GM12878 (cell line): Measurements from ENCODE around the gene CFAP54. TPM values are rescaled to one million over a fixed set of nuclear protein-coding genes. Genes with fewer than 3 reads are reported as not detected.

ENCODE experiments used
- ATAC-seq: fragments of 200-7000 bp; cut with Tn5 transposase; 3 replicates; pipeline ENCODE4 v1.9.1; 2020; ENCODE audit warnings: mild to moderate bottlenecking, moderate library complexity
- BruUV-seq: library from RNA; stranded (reverse); fragments of 400-500 nt; replicated peaks from 2 replicates; lab custom pipeline; 2021; lab: Mats Ljungman, UMichigan
- CTCF ChIA-PET: fragments of 300-600 bp; sonication (Branson Sonifier 250); formaldehyde crosslinking; extraction: SDS; loops from one replicate; lab custom pipeline; 2021; ENCODE audit warnings: inconsistent platforms; lab: Yijun Ruan, JAX
- POLR2A ChIA-PET: fragments of 350-600 bp; formaldehyde crosslinking; extraction: SDS; loops from one replicate; lab custom pipeline; 2021; ENCODE audit warnings: inconsistent platforms; lab: Charles Lee
- RAD21 ChIA-PET: fragments of 300-600 bp; sonication (Branson Sonifier 250); formaldehyde crosslinking; loops from one replicate; lab custom pipeline; 2023; ENCODE audit warnings: antibody characterized with exemption; ENCODE audit not compliant: unreplicated experiment; lab: Charles Lee
- SMC1A ChIA-PET: fragments of 300-600 bp; sonication (Branson Sonifier 250); formaldehyde crosslinking; loops from one replicate; lab custom pipeline; 2023; ENCODE audit not compliant: unreplicated experiment, uncharacterized antibody; lab: Charles Lee
- DNase-seq: peaks from one replicate; pipeline ENCODE4 v3.0.0-alpha.2; 2011; ENCODE audit warnings: low read depth, low spot score
- FAIRE-seq: peaks from 3 replicates; lab custom pipeline; 2011; peaks lifted over from hg19 to GRCh38; lab: Jason Lieb, UNC
- H2AFZ ChIP-seq: 2 replicates; pipeline ENCODE4 v1.6.0; 2011; ENCODE audit warnings: low read depth, low read length, control low read depth; ENCODE audit not compliant: control insufficient read depth
- H3K27ac ChIP-seq: 2 replicates; pipeline ENCODE4 v1.5.1; 2011; ENCODE audit warnings: control low read depth; ENCODE audit not compliant: control insufficient read depth, insufficient read depth
- H3K27me3 ChIP-seq, 2 experiments: replicated peaks in 1 of 2; 2 replicates each; pipeline versions ENCODE4 v1.6.0 to v1.6.1; 2011; ENCODE audit warnings: low read length in 1 of 2; ENCODE audit not compliant: control insufficient read depth in 2 of 2, insufficient read depth in 2 of 2
- H3K36me3 ChIP-seq, 2 experiments: 2 replicates each; pipeline ENCODE4 v1.5.1; 2011; ENCODE audit warnings: low read length in 1 of 2; ENCODE audit not compliant: control insufficient read depth in 2 of 2, insufficient read depth in 2 of 2
- H3K4me1 ChIP-seq: 2 replicates; pipeline ENCODE4 v1.6.1; 2011; ENCODE audit warnings: mild to moderate bottlenecking, low read length, moderate library complexity, mixed read lengths; ENCODE audit not compliant: control insufficient read depth, insufficient read depth
- H3K4me2 ChIP-seq: 2 replicates; pipeline ENCODE4 v1.6.0; 2011; ENCODE audit warnings: control low read depth; ENCODE audit not compliant: control insufficient read depth, insufficient read depth
- H3K4me3 ChIP-seq: fragments of 200-600 bp; sonication (generic); 2 replicates; pipeline ENCODE4 v1.5.1; 2016
- H3K79me2 ChIP-seq: 2 replicates; pipeline ENCODE4 v1.6.0; 2011; ENCODE audit warnings: low read length; ENCODE audit not compliant: control insufficient read depth, insufficient read depth
- H3K9ac ChIP-seq: 2 replicates; pipeline ENCODE4 v1.8.0; 2011; ENCODE audit warnings: low read length, control low read depth, mixed read lengths; ENCODE audit not compliant: control insufficient read depth, insufficient read depth
- H3K9me3 ChIP-seq: replicated peaks from 3 replicates; pipeline ENCODE4 v1.5.1; 2011; ENCODE audit warnings: mild to moderate bottlenecking, low read length; ENCODE audit not compliant: control insufficient read depth, insufficient read depth
- H4K20me1 ChIP-seq: 2 replicates; pipeline ENCODE4 v1.6.0; 2011; ENCODE audit not compliant: control insufficient read depth, insufficient read depth
- BHLHE40 ChIP-seq, 2 experiments: fragments of 450-650 bp in 1 of 2; IDR thresholded peaks; 2 replicates each; pipeline ENCODE4 v1.6.1; 2011 to 2017; ENCODE audit warnings: low read depth in 2 of 2, borderline replicate concordance in 1 of 2, improper control_type of control experiment in 1 of 2, low read length in 1 of 2, mild to moderate bottlenecking in 1 of 2
- EED ChIP-seq: sonication (generic); IDR thresholded peaks from 2 replicates; pipeline ENCODE4 v1.6.1; 2016; ENCODE audit warnings: antibody characterized with exemption, low read depth
- ESRRA ChIP-seq: IDR thresholded peaks from 2 replicates; pipeline ENCODE4 v1.6.1; 2012; ENCODE audit warnings: mild to moderate bottlenecking, low read length, improper control_type of control experiment
- EZH2 ChIP-seq: IDR thresholded peaks from 2 replicates; pipeline ENCODE4 v1.6.1; 2012; ENCODE audit warnings: low read depth, mild to moderate bottlenecking, control low read depth, inconsistent platforms, low read length, borderline replicate concordance; ENCODE audit not compliant: control insufficient read depth
- JUND ChIP-seq: IDR thresholded peaks from 2 replicates; pipeline ENCODE4 v1.6.1; 2012; ENCODE audit warnings: low read depth, mild to moderate bottlenecking, low read length, improper control_type of control experiment, moderate library complexity
- LARP7 ChIP-seq: fragments of 450-650 bp; IDR thresholded peaks from 2 replicates; pipeline ENCODE4 v1.6.1; 2017; ENCODE audit warnings: mild to moderate bottlenecking
- NR2C1 ChIP-seq: fragments of 450-650 bp; IDR thresholded peaks from 2 replicates; pipeline ENCODE4 v1.6.1; 2017; ENCODE audit warnings: antibody characterized with exemption, mild to moderate bottlenecking, moderate library complexity
- SMARCA5 ChIP-seq: fragments of 450-650 bp; IDR thresholded peaks from 2 replicates; pipeline ENCODE4 v1.6.1; 2017; ENCODE audit warnings: mild to moderate bottlenecking
- SREBF2 ChIP-seq: IDR thresholded peaks from 2 replicates; pipeline ENCODE4 v1.6.1; 2012; ENCODE audit warnings: mild to moderate bottlenecking, low read length
- ZNF622 ChIP-seq: fragments of 450-650 bp; IDR thresholded peaks from 2 replicates; pipeline ENCODE4 v1.6.1; 2017; ENCODE audit warnings: mild to moderate bottlenecking, inconsistent platforms
- WGBS: methylation state at CpG from one replicate; pipeline ENCODE4 v1.1.6; 2016; ENCODE audit warnings: low lambda C conversion rate; ENCODE audit not compliant: insufficient replicate concordance, insufficient coverage; ENCODE audit errors: missing lambda C conversion rate; 5-methylcytosine and 5-hydroxymethylcytosine counted together
- in situ Hi-C: fragments of 300-500 bp; cut with MboI; formaldehyde crosslinking; loops from 9 replicates; pipeline ENCODE4 v1.14.3; 2018; ENCODE audit warnings: mixed read lengths
- intact Hi-C: fragments of 100-400 bp; cut with micrococcal nuclease; formaldehyde crosslinking; loops from one replicate; pipeline ENCODE4 v1.14.2; 2022; ENCODE audit not compliant: unreplicated experiment
- polyA plus RNA-seq, 11 experiments: library from polyadenylated mRNA; depleted of rRNA in 4 of 11; unstranded in 6 of 11; stranded (reverse) in 5 of 11; fragments of >200 nt; fragmentation: Nextera tagmentation in 4 of 11; fragmentation: Illumina TruSeq in 1 of 11; extraction: Ambion mirVana in 4 of 11; extraction: Trizol in 1 of 11; gene quantifications; 1 replicate in 1 of 11; 2 replicates in 10 of 11; pipeline versions ENCODE4 v1.2.1 to v1.2.3, GENCODE V29; 2011 to 2016; ENCODE audit warnings: inconsistent platforms in 2 of 11, missing spikeins in 2 of 11, low read depth in 1 of 11
- total RNA-seq, 4 experiments: library from RNA; depleted of rRNA in 3 of 4; stranded (reverse); fragments of >200 nt in 3 of 4; fragmentation: Illumina TruSeq in 1 of 4; extraction: Trizol in 1 of 4; gene quantifications; 2 replicates each; pipeline versions ENCODE4 v1.2.1 to v1.2.3, GENCODE V29; 2013 to 2021
- TF ChIP-seq, protein P1 (sequence below): fragments of 450-650 bp; IDR thresholded peaks from 2 replicates; pipeline ENCODE4 v1.6.1; 2014; ENCODE audit warnings: mild to moderate bottlenecking
- TF ChIP-seq, protein P2 (sequence below): fragments of 450-650 bp; IDR thresholded peaks from 2 replicates; pipeline ENCODE4 v1.6.1; 2016; ENCODE audit warnings: mild to moderate bottlenecking
- TF ChIP-seq, protein P3 (sequence below): fragments of 450-650 bp; IDR thresholded peaks from 2 replicates; pipeline ENCODE4 v1.6.1; 2017; ENCODE audit warnings: antibody characterized with exemption, mild to moderate bottlenecking, moderate library complexity
- TF ChIP-seq, protein P4 (sequence below): IDR thresholded peaks from 2 replicates; pipeline ENCODE4 v1.6.1; 2011; ENCODE audit warnings: borderline replicate concordance, low read depth, mild to moderate bottlenecking, moderate library complexity, low read length; ENCODE audit not compliant: insufficient read depth, poor library complexity, severe bottlenecking

CFAP54 gene
- total and polyA plus RNA-seq, 10 of the 15 experiments (the other 5 are each of a cell fraction or from before 2014, with no cell fraction given), result 0.19 to 1.5 (median 0.56) TPM

DNA sequence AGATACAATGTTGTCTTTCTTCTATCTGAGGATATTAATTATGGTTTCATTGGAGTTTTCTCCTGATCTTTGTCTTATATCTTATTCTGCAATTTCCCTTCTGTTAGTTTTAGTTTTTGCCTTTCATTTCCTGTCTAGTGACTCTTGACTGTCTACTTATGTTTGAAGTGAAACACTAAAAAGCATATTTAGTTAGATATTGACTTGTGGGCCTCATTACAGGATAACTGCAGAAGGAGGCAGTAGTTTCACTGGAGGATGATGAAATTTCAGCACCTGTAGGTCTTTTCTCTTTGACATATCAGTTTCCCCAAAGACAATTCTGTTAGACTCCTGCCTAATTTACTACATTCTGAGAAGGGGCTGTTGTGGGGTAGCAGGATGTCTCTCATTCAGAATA, 320.1 kb downstream of the CFAP54 start (continued):
- no peak for TF ChIP-seq LARP7
- TF ChIP-seq, protein P1, sequence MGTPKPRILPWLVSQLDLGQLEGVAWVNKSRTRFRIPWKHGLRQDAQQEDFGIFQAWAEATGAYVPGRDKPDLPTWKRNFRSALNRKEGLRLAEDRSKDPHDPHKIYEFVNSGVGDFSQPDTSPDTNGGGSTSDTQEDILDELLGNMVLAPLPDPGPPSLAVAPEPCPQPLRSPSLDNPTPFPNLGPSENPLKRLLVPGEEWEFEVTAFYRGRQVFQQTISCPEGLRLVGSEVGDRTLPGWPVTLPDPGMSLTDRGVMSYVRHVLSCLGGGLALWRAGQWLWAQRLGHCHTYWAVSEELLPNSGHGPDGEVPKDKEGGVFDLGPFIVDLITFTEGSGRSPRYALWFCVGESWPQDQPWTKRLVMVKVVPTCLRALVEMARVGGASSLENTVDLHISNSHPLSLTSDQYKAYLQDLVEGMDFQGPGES, result no peak
- no peak for TF ChIP-seq ESRRA
- no peak for TF ChIP-seq NR2C1

DNA sequence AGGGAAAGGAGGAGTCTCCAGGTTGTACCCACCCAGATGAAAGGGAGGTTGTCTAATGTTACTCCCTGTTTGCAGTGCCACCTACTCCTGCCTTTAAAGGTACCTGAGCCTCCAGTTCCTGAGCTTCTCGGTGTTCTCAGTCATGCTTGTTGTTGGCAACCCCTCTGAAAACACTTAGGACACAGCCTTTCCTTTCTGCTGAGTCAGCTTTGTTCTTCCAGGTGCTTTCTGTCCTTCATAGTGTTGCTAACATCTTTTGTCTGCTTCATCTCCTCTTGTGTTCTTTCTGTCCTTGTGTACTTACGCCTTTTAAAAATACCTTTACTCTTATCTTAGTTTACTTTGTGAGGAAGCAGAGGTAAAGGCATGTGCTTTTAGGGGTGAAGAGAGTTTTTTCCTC, 320.7 kb downstream of the CFAP54 start:
- ChIA-PET CTCF (interaction anchor here (1.4 kb wide), 1 partner anchor 9 kb away, joined by 4 read pairs; no protein-coding TSS in a partner anchor), POLR2A (no interaction called here), RAD21 (no interaction called here), SMC1A (interaction anchor here (0.9 kb wide), 1 partner anchor 11 kb away, joined by 3 read pairs; no protein-coding TSS in a partner anchor)
- no peak overlapping the region for H3K4me3 ChIP-seq
- 50% methylated on average over 2 of the region's 2 CpGs for WGBS
- BruUV-seq, result no TSS peak
- H3K9ac ChIP-seq, result no peak overlapping the region
- no peak overlapping the region for H3K27ac ChIP-seq
- H3K4me2 ChIP-seq, result no peak overlapping the region
- DNase-seq (no peak), ATAC-seq (no peak), FAIRE-seq (no peak)
- H4K20me1 ChIP-seq, result no peaks in the 10 kb centered on the region
- H3K27me3 ChIP-seq, result no peaks in the 10 kb centered on the region
- H3K36me3 ChIP-seq, result no peaks in the 10 kb centered on the region
- intact Hi-C loops, result no loop called here
- H2AFZ ChIP-seq, result no peak overlapping the region
- H3K9me3 ChIP-seq, result no peaks in the 10 kb centered on the region
- in situ Hi-C loops, result no loop called here
- no peaks in the 10 kb centered on the region for H3K79me2 ChIP-seq
- H3K4me1 ChIP-seq, result no peaks in the 10 kb centered on the region
- TF ChIP-seq, protein P2, sequence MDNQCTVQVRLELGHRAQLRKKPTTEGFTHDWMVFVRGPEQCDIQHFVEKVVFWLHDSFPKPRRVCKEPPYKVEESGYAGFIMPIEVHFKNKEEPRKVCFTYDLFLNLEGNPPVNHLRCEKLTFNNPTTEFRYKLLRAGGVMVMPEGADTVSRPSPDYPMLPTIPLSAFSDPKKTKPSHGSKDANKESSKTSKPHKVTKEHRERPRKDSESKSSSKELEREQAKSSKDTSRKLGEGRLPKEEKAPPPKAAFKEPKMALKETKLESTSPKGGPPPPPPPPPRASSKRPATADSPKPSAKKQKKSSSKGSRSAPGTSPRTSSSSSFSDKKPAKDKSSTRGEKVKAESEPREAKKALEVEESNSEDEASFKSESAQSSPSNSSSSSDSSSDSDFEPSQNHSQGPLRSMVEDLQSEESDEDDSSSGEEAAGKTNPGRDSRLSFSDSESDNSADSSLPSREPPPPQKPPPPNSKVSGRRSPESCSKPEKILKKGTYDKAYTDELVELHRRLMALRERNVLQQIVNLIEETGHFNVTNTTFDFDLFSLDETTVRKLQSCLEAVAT, result no peak
- TF ChIP-seq BHLHE40 (IDR thresholded peaks at IDR 0.05; ENCODE audit: borderline replicate concordance in 1 of 2, low read depth in 2 of 2, low read length in 1 of 2) (no peak), SREBF2 (no peak), EED (no peak), SMARCA5 (no peak), EZH2 (no peak), ZNF622 (no peak), JUND (no peak)
- TF ChIP-seq, protein P3, sequence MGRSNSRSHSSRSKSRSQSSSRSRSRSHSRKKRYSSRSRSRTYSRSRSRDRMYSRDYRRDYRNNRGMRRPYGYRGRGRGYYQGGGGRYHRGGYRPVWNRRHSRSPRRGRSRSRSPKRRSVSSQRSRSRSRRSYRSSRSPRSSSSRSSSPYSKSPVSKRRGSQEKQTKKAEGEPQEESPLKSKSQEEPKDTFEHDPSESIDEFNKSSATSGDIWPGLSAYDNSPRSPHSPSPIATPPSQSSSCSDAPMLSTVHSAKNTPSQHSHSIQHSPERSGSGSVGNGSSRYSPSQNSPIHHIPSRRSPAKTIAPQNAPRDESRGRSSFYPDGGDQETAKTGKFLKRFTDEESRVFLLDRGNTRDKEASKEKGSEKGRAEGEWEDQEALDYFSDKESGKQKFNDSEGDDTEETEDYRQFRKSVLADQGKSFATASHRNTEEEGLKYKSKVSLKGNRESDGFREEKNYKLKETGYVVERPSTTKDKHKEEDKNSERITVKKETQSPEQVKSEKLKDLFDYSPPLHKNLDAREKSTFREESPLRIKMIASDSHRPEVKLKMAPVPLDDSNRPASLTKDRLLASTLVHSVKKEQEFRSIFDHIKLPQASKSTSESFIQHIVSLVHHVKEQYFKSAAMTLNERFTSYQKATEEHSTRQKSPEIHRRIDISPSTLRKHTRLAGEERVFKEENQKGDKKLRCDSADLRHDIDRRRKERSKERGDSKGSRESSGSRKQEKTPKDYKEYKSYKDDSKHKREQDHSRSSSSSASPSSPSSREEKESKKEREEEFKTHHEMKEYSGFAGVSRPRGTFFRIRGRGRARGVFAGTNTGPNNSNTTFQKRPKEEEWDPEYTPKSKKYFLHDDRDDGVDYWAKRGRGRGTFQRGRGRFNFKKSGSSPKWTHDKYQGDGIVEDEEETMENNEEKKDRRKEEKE, result no peak
- TF ChIP-seq, protein P4, sequence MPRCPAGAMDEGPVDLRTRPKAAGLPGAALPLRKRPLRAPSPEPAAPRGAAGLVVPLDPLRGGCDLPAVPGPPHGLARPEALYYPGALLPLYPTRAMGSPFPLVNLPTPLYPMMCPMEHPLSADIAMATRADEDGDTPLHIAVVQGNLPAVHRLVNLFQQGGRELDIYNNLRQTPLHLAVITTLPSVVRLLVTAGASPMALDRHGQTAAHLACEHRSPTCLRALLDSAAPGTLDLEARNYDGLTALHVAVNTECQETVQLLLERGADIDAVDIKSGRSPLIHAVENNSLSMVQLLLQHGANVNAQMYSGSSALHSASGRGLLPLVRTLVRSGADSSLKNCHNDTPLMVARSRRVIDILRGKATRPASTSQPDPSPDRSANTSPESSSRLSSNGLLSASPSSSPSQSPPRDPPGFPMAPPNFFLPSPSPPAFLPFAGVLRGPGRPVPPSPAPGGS, result no peak
